ENCODE measurements around the gene FYB1. TPM values are rescaled to one million over a fixed set of nuclear protein-coding genes. Genes with fewer than 3 reads are reported as not detected.

FYB1 gene
- total and polyA plus RNA-seq, 2 of the 8 experiments (the other 6 are each of a cell fraction or from before 2014, with no cell fraction given): not detected

DNA sequence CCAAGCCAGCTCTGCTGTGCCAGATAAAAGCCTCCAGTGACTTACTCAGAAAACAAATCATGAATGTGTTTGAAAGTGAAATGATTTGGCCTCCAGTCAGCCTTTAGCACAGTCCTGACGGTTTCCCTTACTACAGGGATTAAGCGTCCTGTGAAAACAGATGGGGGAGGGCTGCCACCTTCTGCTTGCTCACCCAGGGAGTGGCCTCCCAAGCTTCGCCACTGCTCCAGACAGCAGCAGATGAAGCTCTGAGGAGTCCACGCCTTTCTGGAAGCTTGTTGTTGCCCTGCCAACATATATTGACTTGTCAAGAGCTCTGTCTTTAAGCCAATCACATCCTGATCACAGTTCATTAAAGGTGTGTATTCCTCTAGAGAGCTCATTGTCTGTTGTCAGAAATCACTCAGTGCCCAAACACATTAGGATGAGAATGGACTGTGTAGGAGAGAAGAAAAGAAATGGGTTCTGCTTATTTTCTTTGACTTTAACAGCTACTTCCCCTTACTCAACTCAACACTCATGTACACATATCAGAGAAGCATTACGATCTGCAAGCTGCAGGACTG is 4.9 kb upstream of the FYB1 start:
- Histone ChIP-seq H3K14ac (ENCODE audit: insufficient read length) (no peak overlapping the region), H3K79me1 (ENCODE audit: low read depth, low read length) (no peaks in the 10 kb centered on the region), H3K4me3 (ENCODE audit: extremely low read depth in 1 of 4, insufficient read depth in 2 of 4, low read depth in 3 of 4, low read length in 4 of 4) (no peak overlapping the region), H2AFZ (ENCODE audit: low read length) (peak overlapping the region; percentile 73; the same call in 1 of the 2 replicates), H3K18ac (ENCODE audit: extremely low read depth, low read length) (no peak overlapping the region), H3K23me2 (ENCODE audit: low read depth, low read length) (no peaks in the 10 kb centered on the region), H2AK5ac (ENCODE audit: low read depth, low read length) (no peak overlapping the region), H2BK15ac (ENCODE audit: low read length) (no peak overlapping the region), H3K27me3 (replicated peaks in 1 of 4; ENCODE audit: control insufficient read depth in 3 of 4, extremely low read depth in 1 of 4, insufficient read depth in 3 of 4, low read length in 3 of 4) (no peaks in the 10 kb centered on the region), H2BK12ac (ENCODE audit: low read depth, low read length) (no peak overlapping the region), H4K20me1 (replicated peaks in 1 of 2; ENCODE audit: control insufficient read depth in 1 of 2, insufficient read depth in 2 of 2, low read length in 2 of 2) (no peaks in the 10 kb centered on the region), H3K4me2 (ENCODE audit: insufficient read depth in 1 of 2, low read depth in 2 of 2, low read length in 2 of 2) (no peak overlapping the region), H3K4ac (replicated peaks; ENCODE audit: insufficient read length, low read depth, low read length) (no peak overlapping the region), H3K9me3 (ENCODE audit: insufficient read depth in 2 of 2, low read depth in 1 of 2, low read length in 1 of 2) (no peaks in the 10 kb centered on the region), H2BK120ac (replicated peaks; ENCODE audit: low read depth, low read length) (no peak overlapping the region), H3K56ac (replicated peaks; ENCODE audit: insufficient read length, low read depth, low read length) (no peak overlapping the region), H4K5ac (ENCODE audit: insufficient read length, low read depth, low read length) (no peak overlapping the region), H4K91ac (replicated peaks; ENCODE audit: insufficient read length, low read length) (no peak overlapping the region), H3K36me3 (ENCODE audit: control insufficient read depth in 2 of 4, insufficient read depth in 4 of 4, low read length in 3 of 4) (no peaks in the 10 kb centered on the region), H3K9ac (replicated peaks in 1 of 4; ENCODE audit: extremely low read depth in 1 of 4, low read depth in 3 of 4, low read length in 3 of 4) (no peak overlapping the region), H3K23ac (ENCODE audit: insufficient read length) (no peak overlapping the region), H3K27ac (ENCODE audit: low read depth, low read length) (no peak overlapping the region), H4K8ac (ENCODE audit: extremely low read depth, insufficient read depth, low read length) (no peak overlapping the region), H2BK5ac (ENCODE audit: low read depth, low read length) (no peak overlapping the region), H2BK20ac (ENCODE audit: low read length) (no peak overlapping the region), H3K4me1 (replicated peaks in 1 of 4; ENCODE audit: control insufficient read depth in 3 of 4, insufficient read depth in 4 of 4, low read length in 3 of 4) (peaks cover 0 to 3% (median 0%) of the 10 kb centered on the region in 4 experiments; a peak in 1 of 7 replicates), H3K79me2 (ENCODE audit: control insufficient read depth in 1 of 2, insufficient read depth in 2 of 2, low read length in 2 of 2) (no peaks in the 10 kb centered on the region)
- CTCF ChIA-PET (ENCODE audit: partially characterized antibody): interaction anchor here (0.6 to 1.7 kb wide), 3 partner anchors 32 to 1016 kb away, joined by 3 to 7 read pairs (median 5); no protein-coding TSS in a partner anchor
- WGBS, 2 experiments (ENCODE audit: extremely low coverage in 1 of 2, insufficient coverage in 1 of 2, insufficient read length in 1 of 2, insufficient replicate concordance in 2 of 2, low coverage in 1 of 2, low lambda C conversion rate in 2 of 2, missing lambda C conversion rate in 1 of 2): 74% methylated on average over 5 of the region's 5 CpGs; no CpG with 5 or more reads in 1 of the 2 experiments
- FAIRE-seq (no peak), DNase-seq (ENCODE audit: low read depth in 1 of 2, low spot score in 2 of 2) (no peak)
- TF ChIP-seq EZH2 (IDR thresholded peaks at IDR 0.05; ENCODE audit: low read depth, low read length, severe bottlenecking) (no peak), RNF2 (IDR thresholded peaks at IDR 0.05; ENCODE audit: borderline replicate concordance, low read depth, low read length, missing control alignments, poor library complexity, severe bottlenecking) (no peak), ASH2L (IDR thresholded peaks at IDR 0.05; ENCODE audit: low read length) (no peak), NANOG (IDR thresholded peaks at IDR 0.05; ENCODE audit: insufficient read depth, low read depth, low read length, poor library complexity, severe bottlenecking) (no peak), SUZ12 (IDR thresholded peaks at IDR 0.05; ENCODE audit: low read length) (no peak), CTBP2 (IDR thresholded peaks at IDR 0.05; ENCODE audit: borderline replicate concordance, insufficient read depth, insufficient read length, low read length) (no peak), KDM5A (IDR thresholded peaks at IDR 0.05; ENCODE audit: low read length) (no peak), RAD21 (IDR thresholded peaks at IDR 0.05 in 1 of 2, conservative IDR thresholded peaks at IDR 0.05 in 1 of 2; ENCODE audit: low read depth in 2 of 2, low read length in 2 of 2) (no peak), MAFK (IDR thresholded peaks at IDR 0.05; ENCODE audit: low read depth, low read length) (no peak), POLR2AphosphoS5 (IDR thresholded peaks at IDR 0.05; ENCODE audit: low read depth, low read length) (no peak)
- TF ChIP-seq, protein P1, sequence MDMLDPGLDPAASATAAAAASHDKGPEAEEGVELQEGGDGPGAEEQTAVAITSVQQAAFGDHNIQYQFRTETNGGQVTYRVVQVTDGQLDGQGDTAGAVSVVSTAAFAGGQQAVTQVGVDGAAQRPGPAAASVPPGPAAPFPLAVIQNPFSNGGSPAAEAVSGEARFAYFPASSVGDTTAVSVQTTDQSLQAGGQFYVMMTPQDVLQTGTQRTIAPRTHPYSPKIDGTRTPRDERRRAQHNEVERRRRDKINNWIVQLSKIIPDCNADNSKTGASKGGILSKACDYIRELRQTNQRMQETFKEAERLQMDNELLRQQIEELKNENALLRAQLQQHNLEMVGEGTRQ (IDR thresholded peaks at IDR 0.05; ENCODE audit: low read length): no peak
- POLR2A ChIA-PET (ENCODE audit: partially characterized antibody): no interaction called here

Data from H1 (cell line).